HG02798 (cell line): ENCODE measurements around the gene BAZ1B.

Experiments used
- ATAC-seq: cut with Tn5 transposase; IDR thresholded peaks from one replicate; pipeline ENCODE4 v1.9.1; 2021; ENCODE audit warnings: mild to moderate bottlenecking; ENCODE audit not compliant: unreplicated experiment, poor library complexity

The BAZ1B gene

DNA sequence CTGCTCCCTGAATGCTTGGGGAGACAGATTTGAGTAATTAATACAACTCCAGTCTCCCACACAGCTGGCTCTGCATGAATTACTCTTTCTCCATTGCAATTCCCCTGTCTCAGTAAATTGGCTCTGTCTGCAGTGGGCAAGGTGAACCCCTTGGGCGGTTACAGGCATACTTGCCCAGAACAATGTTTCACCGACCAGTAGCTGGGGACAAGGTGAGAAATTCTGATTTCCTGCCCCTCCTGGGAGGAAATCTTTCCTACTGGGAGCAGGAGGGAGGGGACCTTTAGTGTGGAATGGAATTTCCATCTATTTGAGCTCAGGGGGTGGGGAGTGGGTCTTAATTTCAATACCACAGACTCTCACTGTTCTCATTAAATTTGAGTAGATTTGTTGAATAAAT is 130.7 kb downstream of the BAZ1B start:
- ATAC-seq, result no peak
